GM12878 (cell line): Measurements from ENCODE around the gene PIEZO2.

Source experiments
- EP300 ChIP-seq, 2 experiments: fragments of 150-350 bp in 1 of 2; IDR thresholded peaks; 2 replicates each; pipeline ENCODE4 v1.6.1; 2011 to 2012; ENCODE audit warnings: low read depth in 2 of 2, low read length in 2 of 2, borderline replicate concordance in 1 of 2, improper control_type of control experiment in 1 of 2, inconsistent platforms in 1 of 2; ENCODE audit not compliant: control insufficient read depth in 1 of 2
- FOXM1 ChIP-seq: IDR thresholded peaks from 2 replicates; pipeline ENCODE4 v1.6.1; 2012; ENCODE audit warnings: low read depth, mild to moderate bottlenecking, inconsistent platforms, low read length, moderate library complexity
- NFIC ChIP-seq: IDR thresholded peaks from 2 replicates; pipeline ENCODE4 v1.6.1; 2012; ENCODE audit warnings: low read depth, mild to moderate bottlenecking, inconsistent platforms, low read length, moderate library complexity
- RCOR1 ChIP-seq: conservative IDR thresholded peaks from 2 replicates; pipeline ENCODE4 v1.6.1; 2012; ENCODE audit warnings: low read depth, low read length, improper control_type of control experiment
- TAF1 ChIP-seq: IDR thresholded peaks from 2 replicates; pipeline ENCODE4 v1.6.1; 2011; ENCODE audit warnings: mild to moderate bottlenecking, low read depth, low read length, borderline replicate concordance
- TBL1XR1 ChIP-seq: IDR thresholded peaks from 2 replicates; pipeline ENCODE4 v1.6.1; 2012; ENCODE audit warnings: low read depth, low read length, improper control_type of control experiment
- TF ChIP-seq, protein P1 (sequence below), 3 experiments: IDR thresholded peaks in 2 of 3; conservative IDR thresholded peaks in 1 of 3; 2 replicates each; pipeline ENCODE4 v1.5.1; 2011; ENCODE audit warnings: low read depth in 3 of 3, low read length in 3 of 3, mild to moderate bottlenecking in 3 of 3, control low read depth in 2 of 3, moderate library complexity in 2 of 3, inconsistent platforms in 1 of 3, mixed read lengths in 1 of 3; ENCODE audit not compliant: control insufficient read depth in 2 of 3, insufficient read depth in 1 of 3; ENCODE audit errors: extremely low read depth in 1 of 3

DNA sequence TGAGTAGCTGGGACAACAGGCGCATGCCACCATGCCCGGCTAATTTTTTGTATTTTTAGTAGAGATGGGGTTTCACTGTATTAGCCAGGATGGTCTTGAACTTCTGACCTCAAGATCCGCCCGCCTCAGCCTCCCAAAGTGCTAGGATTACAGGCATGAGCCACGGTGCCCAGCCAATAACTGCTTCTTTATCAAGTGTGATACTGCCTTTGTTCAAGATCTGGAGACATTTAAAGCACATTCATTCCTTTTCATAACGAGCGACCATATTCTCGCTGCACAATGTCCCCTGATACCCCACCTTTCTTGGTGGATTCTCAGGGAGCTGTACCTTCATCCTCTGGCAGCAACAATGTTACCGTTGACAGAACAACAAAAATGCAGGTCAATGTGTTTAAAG, 75.4 kb downstream of the PIEZO2 start:
- TF ChIP-seq NFIC, result no peak
- TF ChIP-seq, protein P1, sequence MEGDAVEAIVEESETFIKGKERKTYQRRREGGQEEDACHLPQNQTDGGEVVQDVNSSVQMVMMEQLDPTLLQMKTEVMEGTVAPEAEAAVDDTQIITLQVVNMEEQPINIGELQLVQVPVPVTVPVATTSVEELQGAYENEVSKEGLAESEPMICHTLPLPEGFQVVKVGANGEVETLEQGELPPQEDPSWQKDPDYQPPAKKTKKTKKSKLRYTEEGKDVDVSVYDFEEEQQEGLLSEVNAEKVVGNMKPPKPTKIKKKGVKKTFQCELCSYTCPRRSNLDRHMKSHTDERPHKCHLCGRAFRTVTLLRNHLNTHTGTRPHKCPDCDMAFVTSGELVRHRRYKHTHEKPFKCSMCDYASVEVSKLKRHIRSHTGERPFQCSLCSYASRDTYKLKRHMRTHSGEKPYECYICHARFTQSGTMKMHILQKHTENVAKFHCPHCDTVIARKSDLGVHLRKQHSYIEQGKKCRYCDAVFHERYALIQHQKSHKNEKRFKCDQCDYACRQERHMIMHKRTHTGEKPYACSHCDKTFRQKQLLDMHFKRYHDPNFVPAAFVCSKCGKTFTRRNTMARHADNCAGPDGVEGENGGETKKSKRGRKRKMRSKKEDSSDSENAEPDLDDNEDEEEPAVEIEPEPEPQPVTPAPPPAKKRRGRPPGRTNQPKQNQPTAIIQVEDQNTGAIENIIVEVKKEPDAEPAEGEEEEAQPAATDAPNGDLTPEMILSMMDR (IDR thresholded peaks at IDR 0.05 in 2 of 3, conservative IDR thresholded peaks at IDR 0.05 in 1 of 3; ENCODE audit: control insufficient read depth in 2 of 3, extremely low read depth in 1 of 3, insufficient read depth in 1 of 3, low read depth in 3 of 3, low read length in 3 of 3), result no peak
- no peak for TF ChIP-seq TBL1XR1
- no peak for TF ChIP-seq FOXM1
- TF ChIP-seq TAF1, result no peak
- TF ChIP-seq EP300 (IDR thresholded peaks at IDR 0.05; ENCODE audit: borderline replicate concordance in 1 of 2, control insufficient read depth in 1 of 2, low read depth in 2 of 2, low read length in 2 of 2), result no peak
- no peak for TF ChIP-seq RCOR1
